CD14-positive monocyte (primary cell): Measurements from ENCODE around the gene HPCAL4. TPM values are rescaled to one million over a fixed set of nuclear protein-coding genes. Genes with fewer than 3 reads are reported as not detected.

ENCODE experiments used
- DNase-seq, 3 donors: peaks; one replicate each; pipeline ENCODE4 v3.0.0-alpha.2; 2011 to 2022
- H2AFZ ChIP-seq: 2 replicates; pipeline ENCODE4 v1.6.0; 2012; ENCODE audit warnings: mild to moderate bottlenecking, low read depth, low read length, inconsistent platforms; ENCODE audit not compliant: insufficient read depth, poor library complexity, severe bottlenecking
- H3K27ac ChIP-seq, 2 donors: 1 replicate in 1 of 2; 2 replicates in 1 of 2; pipeline ENCODE4 v1.5.1; 2012 to 2013; ENCODE audit warnings: low read length in 2 of 2, control low read depth in 1 of 2, inconsistent platforms in 1 of 2, low read depth in 1 of 2, mild to moderate bottlenecking in 1 of 2
- H3K27me3 ChIP-seq, 2 donors: one replicate each; pipeline versions ENCODE4 v1.6.0 to v1.6.1; 2011 to 2013; ENCODE audit warnings: low read length in 2 of 2; ENCODE audit not compliant: control insufficient read depth in 2 of 2, insufficient read depth in 2 of 2
- H3K36me3 ChIP-seq, 2 donors: replicated peaks in 1 of 2; 1 replicate in 1 of 2; 2 replicates in 1 of 2; pipeline versions ENCODE4 v1.5.1 to v1.6.1; 2012 to 2013; ENCODE audit warnings: low read length in 2 of 2, control low read depth in 1 of 2, inconsistent platforms in 1 of 2, mild to moderate bottlenecking in 1 of 2; ENCODE audit not compliant: insufficient read depth in 2 of 2, control insufficient read depth in 1 of 2
- H3K4me1 ChIP-seq, 2 donors: 1 replicate in 1 of 2; 2 replicates in 1 of 2; pipeline versions ENCODE4 v1.5.1 to v1.6.1; 2012 to 2013; ENCODE audit warnings: low read length in 2 of 2, control low read depth in 1 of 2, inconsistent platforms in 1 of 2, mild to moderate bottlenecking in 1 of 2, moderate library complexity in 1 of 2; ENCODE audit not compliant: insufficient read depth in 2 of 2, control insufficient read depth in 1 of 2
- H3K4me2 ChIP-seq: replicated peaks from 2 replicates; pipeline ENCODE3; 2012; ENCODE audit warnings: low read length, moderate library complexity, mild to moderate bottlenecking; ENCODE audit not compliant: poor library complexity, severe bottlenecking; ENCODE audit errors: extremely low read depth
- H3K4me3 ChIP-seq, 3 experiments: fragments of 200-600 bp in 1 of 3; sonication (generic) in 1 of 3; replicated peaks in 1 of 3; 1 replicate in 2 of 3; 2 replicates in 1 of 3; pipeline ENCODE4 v1.5.1; 2011 to 2013; ENCODE audit warnings: low read length in 3 of 3, mild to moderate bottlenecking in 3 of 3, control low read depth in 2 of 3, low read depth in 2 of 3, inconsistent platforms in 1 of 3, moderate library complexity in 1 of 3
- H3K79me2 ChIP-seq: 2 replicates; pipeline ENCODE4 v1.6.0; 2012; ENCODE audit warnings: mild to moderate bottlenecking, control low read depth, inconsistent platforms, low read length, moderate library complexity; ENCODE audit not compliant: insufficient read depth
- H3K9ac ChIP-seq: 2 replicates; pipeline ENCODE4 v1.6.0; 2017; ENCODE audit warnings: low read length, mild to moderate bottlenecking; ENCODE audit not compliant: insufficient read depth, poor library complexity, severe bottlenecking
- H3K9me3 ChIP-seq, 2 donors: replicated peaks in 1 of 2; 1 replicate in 1 of 2; 2 replicates in 1 of 2; pipeline versions ENCODE4 v1.5.1 to v1.6.1; 2012 to 2013; ENCODE audit warnings: low read length in 2 of 2, control low read depth in 1 of 2; ENCODE audit not compliant: control insufficient read depth in 1 of 2, insufficient read depth in 1 of 2
- H4K20me1 ChIP-seq: 2 replicates; pipeline ENCODE4 v1.6.0; 2012; ENCODE audit warnings: mild to moderate bottlenecking, low read length, control low read depth, moderate library complexity; ENCODE audit not compliant: insufficient read depth
- H3K27ac Mint-ChIP-seq, 7 donors: one replicate each; pipeline ENCODE4 v1.8.0; 2020; ENCODE audit warnings: mild to moderate bottlenecking in 7 of 7, mixed read lengths in 7 of 7, moderate library complexity in 6 of 7, inconsistent platforms in 2 of 7
- H3K27me3 Mint-ChIP-seq, 3 donors: one replicate each; pipeline ENCODE4 v1.8.0; 2021 to 2022; ENCODE audit warnings: low read depth in 3 of 3, mild to moderate bottlenecking in 3 of 3, mixed read lengths in 3 of 3, moderate library complexity in 3 of 3, inconsistent platforms in 1 of 3
- H3K36me3 Mint-ChIP-seq, 2 donors: one replicate each; pipeline ENCODE4 v1.8.0; 2020; ENCODE audit warnings: mixed read lengths in 2 of 2, inconsistent platforms in 1 of 2, mild to moderate bottlenecking in 1 of 2
- H3K4me1 Mint-ChIP-seq: one replicate; pipeline ENCODE4 v1.8.0; 2020; ENCODE audit warnings: mild to moderate bottlenecking, mixed read lengths
- H3K4me3 Mint-ChIP-seq, 2 donors: one replicate each; pipeline ENCODE4 v1.8.0; 2020; ENCODE audit warnings: mild to moderate bottlenecking in 2 of 2, mixed read lengths in 2 of 2, moderate library complexity in 1 of 2
- H3K9me3 Mint-ChIP-seq, 7 donors: one replicate each; pipeline ENCODE4 v1.8.0; 2020 to 2022; ENCODE audit warnings: mixed read lengths in 7 of 7, mild to moderate bottlenecking in 6 of 7, moderate library complexity in 6 of 7, inconsistent platforms in 2 of 7
- WGBS: methylation state at CpG from one replicate; pipeline ENCODE4 v1.1.5; 2013; ENCODE audit warnings: missing lambda C conversion rate; ENCODE audit not compliant: insufficient coverage; 5-methylcytosine and 5-hydroxymethylcytosine counted together
- intact Hi-C, 2 donors: fragments of 100-400 bp; cut with micrococcal nuclease; formaldehyde crosslinking; loops; one replicate each; pipeline versions ENCODE4 v1.15.0 to v1.15.1; 2023
- polyA plus RNA-seq, 3 donors: library from polyadenylated mRNA; depleted of rRNA in 1 of 3; unstranded in 2 of 3; stranded (reverse) in 1 of 3; fragments of 300-500 nt in 2 of 3; fragments of >200 nt in 1 of 3; fragmentation: Illumina TruSeq in 2 of 3; gene quantifications; 1 replicate in 2 of 3; 2 replicates in 1 of 3; pipeline ENCODE4 v1.2.3, GENCODE V29; 2012 to 2021
- small RNA-seq: library from RNA; depleted of rRNA; stranded (forward); fragments of <200 nt; gene quantifications from one replicate; pipeline ENCODE3, GENCODE V24; 2012; ENCODE audit warnings: low read depth; ENCODE audit not compliant: insufficient read length
- TF ChIP-seq, protein P1 (sequence below): fragments of 200-600 bp; IDR thresholded peaks from one replicate; pipeline ENCODE4 v1.8.0; 2022; ENCODE audit warnings: antibody characterized with exemption, mild to moderate bottlenecking

HPCAL4 gene
- polyA plus RNA-seq, 3 donors, result 0.03 to 0.05 TPM; not detected in 1

DNA sequence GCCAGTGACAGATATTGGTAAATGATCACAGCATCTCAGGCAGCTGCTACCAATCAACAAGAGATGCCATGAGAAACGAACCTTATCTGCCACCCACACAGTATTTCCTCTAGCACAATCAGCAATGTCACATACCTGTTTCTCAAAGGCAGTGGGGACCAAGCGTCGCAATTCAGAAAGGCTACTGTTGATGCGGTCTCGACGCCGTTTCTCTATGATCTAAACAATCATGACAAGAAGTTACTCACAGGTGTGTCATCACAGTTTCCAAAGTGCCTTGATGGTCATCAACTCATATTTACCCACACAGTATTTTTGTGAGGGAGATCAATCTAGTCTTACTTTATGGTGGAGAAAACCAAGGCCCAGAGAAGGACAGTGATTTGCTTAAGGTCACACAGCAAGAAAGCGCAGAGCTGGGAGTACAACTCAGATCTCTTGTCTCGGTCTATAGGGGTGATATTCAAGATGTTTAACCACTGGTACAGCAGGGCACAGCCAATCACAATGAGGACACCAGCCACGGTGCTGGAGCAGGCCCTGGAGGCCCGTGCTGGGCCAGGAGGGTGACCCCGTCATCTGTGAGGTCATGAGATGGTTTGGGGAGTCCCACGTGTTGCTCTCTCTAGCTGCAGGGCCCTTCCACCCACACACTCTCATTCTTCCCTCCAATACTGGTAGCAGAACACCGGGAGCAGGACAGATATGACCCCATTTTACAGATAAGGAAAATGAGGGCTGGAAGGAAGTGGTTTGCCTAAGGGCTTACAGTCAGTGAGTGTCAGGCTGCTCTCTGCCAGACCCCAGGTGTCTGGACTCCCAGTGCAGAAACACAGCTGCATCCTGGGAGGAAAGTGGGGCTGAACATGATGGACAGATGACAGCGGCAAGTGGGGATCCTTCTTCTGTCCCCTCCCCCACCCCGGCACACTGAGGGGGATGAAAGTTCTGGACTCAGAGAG is 59.6 kb downstream of the HPCAL4 start:
- Histone ChIP-seq H3K9ac (no peak overlapping the region), H3K36me3 (no peaks in the 10 kb centered on the region), H3K4me1 (no peaks in the 10 kb centered on the region), H3K27me3 (no peaks in the 10 kb centered on the region), H3K4me2 (no peak overlapping the region), H4K20me1 (no peaks in the 10 kb centered on the region), H2AFZ (no peak overlapping the region), H3K4me3 (no peak overlapping the region), H3K9me3 (no peaks in the 10 kb centered on the region), H3K27ac (no peak overlapping the region), H3K79me2 (no peaks in the 10 kb centered on the region)
- no peak overlapping the region for H3K4me3 Mint-ChIP-seq
- 86% methylated on average over 5 of the region's 16 CpGs for WGBS
- intact Hi-C loops, result no loop called here
- no peaks in the 10 kb centered on the region for H3K36me3 Mint-ChIP-seq
- H3K27ac Mint-ChIP-seq, result no peak overlapping the region
- H3K9me3 Mint-ChIP-seq, result no peaks in the 10 kb centered on the region
- peaks cover 0 to 6% (median 3%) of the 10 kb centered on the region in 3 donors for H3K27me3 Mint-ChIP-seq
- TF ChIP-seq, protein P1, sequence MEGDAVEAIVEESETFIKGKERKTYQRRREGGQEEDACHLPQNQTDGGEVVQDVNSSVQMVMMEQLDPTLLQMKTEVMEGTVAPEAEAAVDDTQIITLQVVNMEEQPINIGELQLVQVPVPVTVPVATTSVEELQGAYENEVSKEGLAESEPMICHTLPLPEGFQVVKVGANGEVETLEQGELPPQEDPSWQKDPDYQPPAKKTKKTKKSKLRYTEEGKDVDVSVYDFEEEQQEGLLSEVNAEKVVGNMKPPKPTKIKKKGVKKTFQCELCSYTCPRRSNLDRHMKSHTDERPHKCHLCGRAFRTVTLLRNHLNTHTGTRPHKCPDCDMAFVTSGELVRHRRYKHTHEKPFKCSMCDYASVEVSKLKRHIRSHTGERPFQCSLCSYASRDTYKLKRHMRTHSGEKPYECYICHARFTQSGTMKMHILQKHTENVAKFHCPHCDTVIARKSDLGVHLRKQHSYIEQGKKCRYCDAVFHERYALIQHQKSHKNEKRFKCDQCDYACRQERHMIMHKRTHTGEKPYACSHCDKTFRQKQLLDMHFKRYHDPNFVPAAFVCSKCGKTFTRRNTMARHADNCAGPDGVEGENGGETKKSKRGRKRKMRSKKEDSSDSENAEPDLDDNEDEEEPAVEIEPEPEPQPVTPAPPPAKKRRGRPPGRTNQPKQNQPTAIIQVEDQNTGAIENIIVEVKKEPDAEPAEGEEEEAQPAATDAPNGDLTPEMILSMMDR, result no peak
- DNase-seq, result no peak
- no peaks in the 10 kb centered on the region for H3K4me1 Mint-ChIP-seq

GRCh38 chr1:39628807-39629350 is 62.4 kb downstream of the HPCAL4 start:
- Mint-ChIP-seq H3K27ac (no peak overlapping the region), H3K36me3 (no peaks in the 10 kb centered on the region), H3K4me3 (no peak overlapping the region), H3K4me1 (no peaks in the 10 kb centered on the region), H3K9me3 (no peaks in the 10 kb centered on the region), H3K27me3 (peaks cover 1 to 6% (median 4%) of the 10 kb centered on the region in 3 donors)
- Histone ChIP-seq H4K20me1 (no peaks in the 10 kb centered on the region), H3K9me3 (no peaks in the 10 kb centered on the region), H3K4me3 (no peak overlapping the region), H3K27ac (no peak overlapping the region), H3K4me2 (no peak overlapping the region), H3K27me3 (no peaks in the 10 kb centered on the region), H3K9ac (no peak overlapping the region), H3K4me1 (no peaks in the 10 kb centered on the region), H3K36me3 (no peaks in the 10 kb centered on the region), H2AFZ (no peak overlapping the region), H3K79me2 (no peaks in the 10 kb centered on the region)
- WGBS, result no CpG with 5 or more reads among the region's 11 CpGs
- DNase-seq, result no peak
- intact Hi-C loops, result no loop called here
- TF ChIP-seq, protein P1, result no peak

Small RNAs within 50 kb of the gene (small RNA-seq; reads per million reads assigned to genes)
- not detected for gene RNU7-121P

Other genes with a start within 250 kb of the HPCAL4 start
- not detected for gene BMP8A, start 199.8 kb downstream of the HPCAL4 start, polyA plus RNA-seq
- 100 to 1,000 TPM in 1 of 3 donors, 10 to 100 TPM in 2; 11.5 to 181 (median 15.5) TPM for gene PABPC4, start 114.6 kb downstream of the HPCAL4 start, polyA plus RNA-seq
- gene HEYL, start 51.8 kb downstream of the HPCAL4 start, polyA plus RNA-seq, result under 1 TPM; 0.04 to 0.15 (median 0.15) TPM
- not detected for gene NT5C1A, start 19.3 kb downstream of the HPCAL4 start, polyA plus RNA-seq
- 10 to 100 TPM; 48.8 to 55.9 (median 48.9) TPM for gene PPIE, start 47.4 kb upstream of the HPCAL4 start, polyA plus RNA-seq
- 1 to 10 TPM in 1 of 3 donors, under 1 TPM in 2; 0.16 to 1.4 (median 0.38) TPM for gene OXCT2, start 79.9 kb upstream of the HPCAL4 start, polyA plus RNA-seq
- 1 to 10 TPM in 1 of 3 donors, under 1 TPM in 2; 0.14 to 1.3 (median 0.24) TPM for gene BMP8B, start 97.4 kb upstream of the HPCAL4 start, polyA plus RNA-seq
- 10 to 100 TPM; 14.5 to 15.8 (median 15.0) TPM for gene TRIT1, start 192.1 kb upstream of the HPCAL4 start, polyA plus RNA-seq
- 10 to 100 TPM; 24.8 to 84.0 (median 74.7) TPM for gene MYCL, start 210.5 kb upstream of the HPCAL4 start, polyA plus RNA-seq